HG02798 (cell line): ENCODE results near the gene SLC6A16.
A peak's percentile ranks its signal among the peaks of the same experiment; 100 is the strongest.
"Not testable (repeated sequence)": the region's sequence is repeated elsewhere in the genome, so short reads cannot be mapped to it uniquely, and the experiment has no call there.

ENCODE experiments used
- ATAC-seq: cut with Tn5 transposase; IDR thresholded peaks from one replicate; pipeline ENCODE4 v1.9.1; 2021; ENCODE audit warnings: mild to moderate bottlenecking; ENCODE audit not compliant: unreplicated experiment, poor library complexity

SLC6A16 gene

DNA sequence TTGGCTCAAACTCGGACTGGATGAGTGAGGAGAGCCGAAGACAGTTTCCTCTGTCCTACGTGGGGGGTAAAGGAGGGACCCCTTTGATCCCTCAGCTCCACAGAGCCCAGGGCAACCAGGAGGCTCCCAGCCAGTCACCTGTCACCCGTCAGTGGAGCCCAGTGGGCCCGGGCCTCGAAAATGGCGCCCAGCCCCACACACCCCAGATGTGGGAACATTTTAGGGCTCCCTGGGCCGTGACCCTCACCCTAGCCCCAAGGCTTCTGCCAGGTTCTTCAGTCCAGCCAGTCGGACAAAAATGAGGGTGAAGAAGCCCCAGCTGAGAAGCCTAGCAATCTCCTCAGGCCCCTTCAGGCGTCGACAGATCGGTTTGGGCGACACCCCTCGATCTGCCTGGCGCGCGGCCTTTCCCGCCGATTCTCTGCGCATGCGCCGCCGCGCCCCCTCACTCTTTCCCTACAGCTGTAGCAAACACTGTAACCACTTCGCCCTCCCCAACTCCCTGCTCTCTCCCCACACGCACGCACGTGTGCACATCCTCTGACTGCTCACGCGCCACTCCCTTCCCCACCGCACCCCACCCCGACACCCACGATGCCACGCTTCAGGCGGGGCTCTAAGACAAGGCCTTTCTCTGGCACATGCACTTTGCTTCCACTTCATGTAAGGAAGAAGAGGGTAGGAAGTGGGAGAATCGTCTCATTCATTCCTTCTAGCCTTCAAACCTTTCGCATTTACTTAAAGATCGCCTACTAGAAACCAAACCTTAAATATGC is at the start of gene SLC6A16:
SLC6A16 (minus strand) TSS at position 391 of the 776 bp plus-strand sequence. CDS start 13,844 bp downstream, outside the sequence.
- ATAC-seq: no peak

DNA sequence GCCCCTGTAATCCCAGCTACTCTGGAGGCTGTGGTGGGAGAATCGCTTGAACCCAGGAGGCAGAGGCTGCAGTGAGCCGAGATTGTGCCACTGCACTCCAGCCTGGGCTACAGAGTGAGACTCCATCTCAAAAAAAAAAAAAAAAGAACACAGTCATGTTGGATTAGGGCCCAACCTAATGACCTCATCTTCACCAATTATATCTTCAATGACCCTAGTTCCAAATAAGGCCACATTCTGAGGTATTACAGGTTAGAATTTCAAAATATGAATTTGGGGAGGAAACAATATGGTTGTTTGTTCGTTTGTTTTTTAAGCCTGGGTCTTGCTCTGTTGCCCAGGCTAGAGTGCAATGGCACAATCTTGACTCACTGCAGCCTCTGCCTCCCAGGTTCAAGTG is 48.2 kb upstream of the SLC6A16 start:
- not testable (repeated sequence) for ATAC-seq

DNA sequence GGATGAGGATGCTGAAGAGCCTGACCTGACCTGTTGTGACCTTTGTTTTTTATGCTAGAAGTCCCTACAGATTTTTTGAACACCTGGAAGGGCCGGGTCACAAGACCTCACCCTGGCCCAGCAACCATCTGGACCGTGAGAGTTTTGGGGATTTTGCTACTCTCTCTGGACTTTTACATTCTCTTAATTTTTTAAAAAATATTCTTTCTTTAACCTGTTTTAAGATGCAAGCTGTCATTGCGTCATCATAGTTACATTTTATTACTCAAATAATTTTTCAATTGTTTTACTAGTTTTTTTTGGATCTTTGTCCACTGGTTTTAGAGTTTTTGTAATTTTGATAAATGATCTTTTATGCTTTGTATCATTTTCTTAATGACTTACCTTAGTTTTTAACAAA is 46.2 kb upstream of the SLC6A16 start:
- no peak for ATAC-seq

DNA sequence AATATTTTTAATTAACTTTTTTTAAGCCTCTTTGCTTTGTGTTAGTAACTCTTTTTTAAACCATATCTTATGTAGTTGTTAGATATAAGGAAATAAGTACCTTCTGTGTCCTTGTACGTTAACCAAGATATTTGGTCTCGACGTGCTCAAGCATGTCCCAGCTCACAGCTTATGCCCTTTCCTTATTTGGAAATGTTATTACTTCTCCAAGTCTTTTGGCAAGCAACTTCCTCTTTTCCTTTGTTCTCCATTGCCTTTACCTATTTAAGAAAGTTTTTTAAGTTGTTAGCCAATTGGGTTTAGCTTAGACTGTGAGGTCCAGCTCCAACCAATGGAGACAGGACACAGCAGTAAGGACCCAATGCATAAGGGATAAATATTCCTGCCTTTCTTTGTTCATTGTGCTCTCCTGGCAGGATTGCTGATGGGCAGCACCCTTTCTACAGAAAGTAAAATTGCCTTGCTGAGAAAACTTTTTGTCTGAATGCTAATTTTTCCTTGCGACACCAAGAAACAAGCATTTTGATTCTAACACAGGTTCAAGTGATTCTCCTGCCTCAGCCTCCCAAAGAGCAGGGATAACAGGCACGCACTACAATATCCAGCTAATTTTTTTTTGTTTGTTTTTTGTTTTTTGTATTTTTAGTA is 43.8 kb upstream of the SLC6A16 start:
- ATAC-seq: no peak

DNA sequence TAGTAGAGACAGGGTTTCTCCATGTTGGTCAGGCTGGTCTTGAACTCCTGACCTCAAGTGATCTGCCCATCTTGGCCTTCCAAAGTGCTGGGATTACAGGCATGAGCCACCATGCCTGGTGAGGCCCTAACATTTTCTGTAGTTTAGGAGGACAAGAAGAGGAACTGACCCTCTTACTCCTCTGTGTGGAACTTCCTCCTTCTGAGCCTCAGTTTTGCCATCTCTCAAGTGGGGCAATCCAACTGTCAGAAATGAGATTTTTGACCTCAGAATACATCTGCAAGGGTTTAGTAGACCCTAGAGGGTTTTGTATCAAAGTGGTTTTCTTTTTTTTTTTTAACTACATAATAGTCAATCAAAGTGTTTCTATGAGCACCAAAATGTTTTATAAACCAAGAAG is 41.1 kb upstream of the SLC6A16 start:
- no peak for ATAC-seq

DNA sequence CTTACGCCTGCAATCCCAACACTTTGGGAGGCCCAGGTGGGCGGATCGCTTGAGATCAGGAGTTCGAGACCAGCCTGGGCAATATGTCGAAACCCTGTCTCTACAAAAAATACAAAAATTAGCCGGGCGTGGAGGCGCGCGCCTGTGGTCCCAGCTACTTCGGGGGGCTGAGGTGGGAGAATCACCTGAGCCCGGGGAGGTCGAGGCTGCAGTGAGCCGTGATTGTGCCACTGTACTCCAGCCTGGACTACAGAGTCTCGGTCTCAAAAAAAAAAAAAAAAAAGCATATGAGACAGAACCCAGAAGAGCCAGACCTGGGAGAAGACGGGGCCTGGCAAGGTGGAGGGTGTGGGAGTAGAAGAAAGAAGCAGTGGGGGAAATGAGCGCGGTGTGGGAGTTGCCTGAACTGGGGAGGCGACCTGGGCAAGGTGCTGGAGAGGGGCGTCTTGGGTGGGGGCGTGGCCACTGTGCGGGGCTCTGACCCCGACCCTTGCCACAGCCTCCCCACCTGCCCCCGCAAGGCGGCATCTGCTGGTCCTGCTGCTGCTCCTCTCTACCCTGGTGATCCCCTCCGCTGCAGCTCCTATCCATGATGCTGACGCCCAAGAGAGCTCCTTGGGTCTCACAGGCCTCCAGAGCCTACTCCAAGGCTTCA is 39.2 kb upstream of the SLC6A16 start:
- no peak for ATAC-seq

DNA sequence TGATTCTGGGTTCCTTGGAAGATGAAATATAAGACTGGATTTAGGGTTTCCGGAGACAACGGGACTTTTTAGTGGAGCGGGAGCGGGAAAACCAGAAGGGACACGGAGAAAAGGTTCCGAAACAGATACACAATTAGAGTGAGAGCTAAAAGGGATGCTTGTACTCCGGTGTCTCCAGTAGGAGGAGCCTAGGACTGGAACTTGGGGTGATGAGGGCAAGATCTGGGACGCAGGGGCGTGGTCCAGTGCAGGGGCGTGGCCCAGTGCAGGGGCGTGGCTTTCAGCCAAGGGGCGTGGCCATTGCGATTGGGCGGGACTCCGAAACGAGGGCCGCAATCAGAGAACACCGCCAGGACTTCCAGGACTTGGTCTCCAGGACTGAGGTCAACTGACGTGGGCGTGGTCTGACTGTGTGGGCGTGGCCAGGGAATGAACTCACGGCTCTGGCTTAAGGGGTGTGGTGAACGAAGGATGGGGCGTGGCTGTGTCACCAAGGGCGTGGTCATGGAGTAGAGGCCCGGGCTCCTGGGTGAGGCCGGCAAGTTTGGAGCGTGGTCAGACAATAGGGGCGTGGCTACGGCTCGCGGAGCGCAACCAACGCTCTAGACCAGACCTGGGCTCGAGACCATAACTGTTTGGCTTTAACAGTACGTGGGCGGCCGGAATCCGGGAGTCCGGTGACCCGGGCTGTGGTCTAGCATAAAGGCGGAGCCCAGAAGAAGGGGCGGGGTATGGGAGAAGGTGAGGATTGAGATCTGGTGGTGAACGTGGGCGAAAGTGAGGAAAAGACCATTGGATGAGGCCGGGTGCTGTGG is 38.5 kb upstream of the SLC6A16 start, which contains the start of gene DKKL1:
DKKL1 (plus strand) TSS at position 610 of the 815 bp plus-strand sequence; CDS start at position 732, 122 bp downstream.
- peak; percentile 55 for ATAC-seq

DNA sequence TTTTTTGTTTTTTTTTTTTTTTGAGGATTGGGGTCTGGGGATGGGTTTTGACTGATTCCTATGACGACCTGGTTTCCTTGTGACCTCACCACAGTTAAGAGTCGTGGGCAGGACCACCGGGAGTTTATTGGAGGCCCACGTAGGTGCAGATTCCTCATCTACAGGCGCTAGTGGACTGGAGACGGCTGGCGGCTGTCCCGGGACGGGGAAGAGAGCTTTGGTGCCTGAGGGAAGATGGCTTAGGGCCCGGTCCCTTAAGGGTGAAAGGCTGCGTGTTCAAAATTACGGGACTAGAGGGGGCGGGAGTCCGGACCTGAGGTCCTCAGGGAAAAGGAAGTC is 37.9 kb upstream of the SLC6A16 start:
- ATAC-seq: no peak

DNA sequence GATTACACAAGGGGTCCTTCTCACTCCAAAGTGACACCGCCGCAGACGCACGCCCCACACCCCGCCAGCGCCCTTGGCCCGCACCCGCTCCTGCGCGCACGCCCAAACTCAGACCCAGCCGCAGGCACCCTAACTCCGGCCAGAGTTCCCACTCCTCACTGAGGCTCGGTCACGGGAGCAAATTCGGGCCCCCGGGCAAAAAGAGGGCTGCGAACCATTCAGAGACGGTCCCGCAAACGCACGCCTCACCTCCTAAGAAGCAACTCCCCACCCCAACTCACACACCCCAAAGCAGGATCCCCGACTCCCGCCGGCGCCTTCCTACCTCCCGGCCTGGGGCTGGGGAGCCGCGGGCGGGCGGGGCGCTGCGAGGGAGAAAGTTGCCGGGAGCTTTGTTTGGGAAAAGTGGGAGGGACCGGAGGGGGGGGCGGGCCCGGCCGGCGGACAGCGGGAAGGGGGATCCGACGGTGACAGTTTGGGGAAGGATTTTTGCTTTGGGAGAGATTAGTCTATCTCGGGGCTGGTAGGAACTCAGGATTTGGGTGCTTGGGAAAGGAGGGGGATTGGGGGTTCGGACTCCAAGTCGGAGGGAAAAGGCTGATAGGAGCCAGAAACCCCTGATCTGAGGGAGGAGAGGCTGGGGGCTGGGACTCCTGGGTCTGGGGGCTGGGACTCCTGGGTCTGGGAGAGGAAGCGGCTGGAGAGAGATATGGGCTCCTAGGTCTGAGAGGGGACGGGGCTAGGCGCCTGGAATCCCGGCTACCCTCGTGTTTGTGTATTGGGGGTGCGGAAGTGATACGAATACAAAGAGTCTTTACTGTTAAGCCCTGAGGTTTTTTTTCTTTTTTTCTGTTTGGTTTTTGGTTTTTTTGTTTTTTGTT is 37.3 kb upstream of the SLC6A16 start, which contains the start of gene TEAD2:
TEAD2 (minus strand) TSS at position 369 of the 881 bp plus-strand sequence. CDS start 2,341 bp downstream, outside the sequence.
- ATAC-seq: no peak

DNA sequence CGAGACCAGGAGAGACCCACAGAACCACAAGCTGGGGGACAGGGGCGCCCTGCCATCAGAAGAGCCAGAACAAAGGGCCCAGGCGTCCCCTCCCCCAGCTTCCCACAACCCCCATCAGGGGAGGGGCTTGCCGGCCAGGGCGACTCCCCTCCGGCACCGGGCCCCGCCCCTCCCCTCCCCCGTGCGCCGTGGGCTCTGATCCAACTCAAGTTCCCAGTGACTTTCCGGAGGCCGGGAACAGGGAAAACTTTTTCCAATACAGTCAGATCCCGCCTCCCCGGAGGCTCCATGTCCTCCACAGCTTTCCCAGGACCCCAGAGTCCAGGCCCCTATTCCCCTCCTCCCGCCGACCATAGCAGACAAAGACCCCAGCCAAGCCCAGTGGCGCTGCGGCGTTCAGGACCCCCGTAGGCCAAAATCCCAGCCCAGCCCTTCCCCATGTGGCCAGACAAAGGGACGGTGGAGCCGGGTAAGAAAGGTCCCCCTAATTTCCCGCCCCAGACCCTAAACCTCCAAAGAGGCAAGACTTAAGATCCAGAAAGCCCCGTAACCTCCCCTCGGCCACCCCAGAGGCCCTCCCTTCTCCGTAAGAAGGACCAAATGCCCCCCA is 36.6 kb upstream of the SLC6A16 start:
- ATAC-seq: no peak

DNA sequence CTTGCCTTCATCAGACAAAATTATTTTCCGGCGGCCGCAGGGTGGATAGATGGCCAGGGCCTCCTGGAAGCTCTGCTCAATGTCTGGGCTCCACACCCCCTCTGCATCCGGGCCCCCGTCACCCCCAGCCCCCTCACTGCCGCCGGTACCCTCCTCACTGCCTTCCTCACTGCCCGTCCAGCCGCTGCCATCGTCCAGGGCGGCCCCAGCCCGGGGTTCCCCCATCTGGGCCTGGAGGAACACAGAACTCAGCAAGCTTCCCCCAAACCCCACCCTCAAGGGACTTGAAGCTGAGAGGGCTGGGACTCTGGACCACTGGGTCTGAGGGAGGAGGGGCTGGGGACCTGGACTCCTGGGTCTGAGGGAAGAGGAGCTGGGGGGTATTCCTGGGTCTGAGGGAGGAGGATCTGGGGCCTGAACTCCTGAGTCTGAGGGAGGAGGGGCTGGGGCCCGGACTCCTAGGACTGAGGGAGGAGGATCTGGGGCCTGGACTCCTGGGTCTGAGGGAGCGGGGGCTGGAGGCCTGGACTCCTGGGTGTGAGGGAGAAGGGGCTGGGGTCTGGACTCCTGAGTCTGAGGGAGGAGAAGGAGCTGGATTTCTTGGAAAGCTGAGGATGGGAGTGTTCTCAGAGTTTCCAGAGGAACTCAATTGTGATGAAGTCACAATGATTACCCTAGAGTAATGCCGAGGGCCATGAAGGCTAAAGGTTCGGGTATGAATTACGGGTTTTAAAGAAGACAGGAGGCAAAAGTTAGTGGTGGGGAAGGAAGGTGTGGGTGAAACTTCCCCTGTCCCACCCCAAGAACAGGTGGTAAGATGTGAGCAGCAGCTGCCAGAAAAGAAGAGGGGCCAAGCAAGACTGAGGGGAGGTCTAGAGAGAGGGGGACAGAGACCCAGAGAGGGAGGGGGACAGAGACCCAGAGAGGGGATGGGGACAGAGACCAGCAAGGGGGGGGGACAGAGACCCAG is 35.1 kb upstream of the SLC6A16 start:
- no peak for ATAC-seq

DNA sequence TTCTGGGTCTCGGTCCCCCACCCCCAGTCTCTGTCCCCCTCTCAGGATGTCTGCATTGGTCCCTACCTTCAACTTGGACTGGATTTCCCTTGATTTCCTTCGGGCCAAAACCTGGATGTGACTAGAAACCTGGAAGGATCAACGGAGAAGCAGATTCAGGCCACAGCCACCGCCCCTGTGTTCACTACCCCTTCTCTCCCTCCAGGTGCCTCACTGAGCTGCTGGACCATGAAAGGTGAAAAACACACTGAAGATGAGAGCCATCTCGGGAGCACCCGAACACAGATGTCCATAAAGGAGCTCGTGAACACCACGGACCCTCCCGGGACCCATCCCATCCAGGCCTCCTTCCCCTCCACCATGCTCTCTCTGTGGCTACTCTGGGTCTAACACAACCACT is 32.2 kb upstream of the SLC6A16 start:
- no peak for ATAC-seq

DNA sequence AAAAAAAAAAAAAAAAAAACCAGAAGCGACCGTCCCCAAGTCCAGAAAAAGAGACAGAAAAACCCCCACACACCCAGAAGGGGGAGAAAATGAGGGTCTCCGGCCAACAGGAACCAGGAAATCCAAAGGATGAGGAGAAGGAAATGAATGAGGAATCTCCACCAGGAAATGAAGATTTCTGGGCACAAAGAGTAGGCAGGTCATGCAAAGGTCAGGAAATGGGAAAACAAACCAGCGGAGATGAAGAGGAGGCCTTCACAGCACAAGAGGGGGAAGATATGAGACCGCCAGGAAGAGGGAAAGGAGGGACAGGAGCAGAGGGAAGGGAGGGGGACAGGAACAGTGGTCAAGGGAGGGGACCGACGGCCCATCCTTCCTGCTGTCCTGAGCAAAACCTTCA is 31.4 kb upstream of the SLC6A16 start:
- no peak for ATAC-seq

DNA sequence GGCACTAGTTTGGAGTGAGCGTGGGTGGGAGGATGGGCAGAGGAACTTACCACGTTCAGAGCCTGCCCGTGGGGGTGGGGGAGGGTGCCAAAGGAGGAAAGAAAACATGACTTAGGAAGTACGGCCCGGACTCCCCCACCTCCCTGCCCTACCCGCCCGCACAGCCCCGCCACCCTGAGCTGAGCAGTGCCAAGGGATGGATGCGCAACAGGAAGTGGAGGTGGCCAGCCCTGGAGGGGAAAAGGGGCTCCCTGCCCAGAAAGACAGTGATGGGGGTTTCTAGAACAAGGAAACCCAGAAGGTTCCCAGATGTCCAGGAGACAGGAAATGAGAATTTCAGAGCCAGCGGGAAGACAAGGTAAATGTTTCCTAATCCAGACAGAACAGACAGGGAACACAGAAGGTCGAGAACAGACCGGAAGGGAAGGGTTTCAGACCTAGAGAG is 30.9 kb upstream of the SLC6A16 start:
- ATAC-seq: no peak

DNA sequence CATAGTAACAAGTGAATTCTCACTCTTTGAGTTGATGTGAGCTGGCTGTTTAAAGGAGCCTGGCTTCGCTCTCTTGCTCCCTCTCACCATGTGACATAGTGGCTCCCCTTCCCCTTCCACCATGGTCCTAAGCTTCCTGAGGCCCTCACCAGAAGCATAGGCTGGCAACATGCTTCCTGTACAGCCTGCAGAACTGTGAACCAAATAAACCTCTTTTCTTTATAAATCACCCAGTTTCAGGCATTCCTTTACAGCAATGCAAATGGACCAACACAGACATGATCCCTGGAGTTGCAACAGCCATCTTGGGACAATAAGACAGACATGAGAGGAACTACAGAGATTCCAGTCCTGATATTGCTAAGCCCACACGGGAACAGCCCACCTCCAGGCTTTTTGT is 24.6 kb upstream of the SLC6A16 start:
- no peak for ATAC-seq

DNA sequence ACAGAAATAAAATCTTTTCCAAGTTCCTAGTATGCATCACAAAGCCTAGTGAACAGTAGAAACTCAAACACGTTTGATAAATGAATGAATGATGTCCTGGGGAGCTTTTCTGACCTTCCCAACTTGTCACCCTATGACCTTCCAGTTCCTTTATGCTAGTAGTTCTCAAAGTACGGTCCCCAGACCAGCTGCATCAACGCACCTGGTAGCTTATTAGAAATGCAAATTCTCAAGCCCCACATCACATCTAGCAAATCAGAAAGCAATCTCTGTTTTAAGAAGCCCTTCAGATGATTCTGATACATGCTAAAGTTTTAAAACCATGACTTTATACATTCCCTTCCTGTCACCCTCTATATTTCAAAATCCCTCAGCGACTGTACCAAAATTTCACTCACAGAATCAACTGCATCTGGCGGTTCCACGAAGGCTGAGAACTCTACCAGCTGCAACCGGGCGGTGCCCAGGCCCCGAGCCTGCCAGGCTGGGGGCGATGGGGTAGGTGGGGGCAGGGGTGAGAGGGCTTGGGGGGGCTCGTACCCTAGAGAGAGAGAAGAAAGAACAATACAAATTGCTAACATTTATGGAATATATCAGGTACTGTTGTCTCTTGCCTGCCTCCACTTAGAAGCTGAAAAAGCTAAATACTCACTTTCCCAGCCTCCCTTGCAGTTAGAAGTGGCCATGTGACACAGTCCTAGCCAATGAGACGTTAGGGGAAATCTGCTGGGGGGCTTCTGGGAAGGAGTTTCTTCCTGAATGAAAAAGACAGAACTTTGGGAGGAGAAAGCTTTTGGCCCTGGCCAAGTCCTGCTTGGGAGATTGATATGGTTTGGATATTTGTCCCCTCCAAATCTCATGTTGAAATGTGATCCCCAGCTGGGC is 23.6 kb upstream of the SLC6A16 start:
- no peak for ATAC-seq

DNA sequence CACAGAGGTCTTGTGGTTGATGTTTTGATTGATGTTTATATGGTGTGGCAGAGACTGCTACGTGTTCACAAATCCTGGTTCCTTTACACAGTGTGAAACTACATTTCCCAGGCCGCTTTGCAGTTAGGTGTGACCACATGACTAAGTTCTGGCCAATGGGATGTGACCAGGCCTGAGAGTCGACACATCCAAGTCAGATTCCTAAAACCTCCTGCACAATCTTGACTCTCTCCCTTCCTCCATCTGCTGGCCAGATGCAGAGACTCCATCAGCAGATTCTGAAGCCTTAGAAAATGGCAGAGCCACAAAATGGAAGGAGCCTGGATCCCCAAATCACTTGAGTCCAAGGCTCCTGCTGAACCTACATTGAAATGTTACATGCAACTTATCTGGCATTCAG is 22.8 kb upstream of the SLC6A16 start:
- no peak for ATAC-seq
